ENCODE measurements around the gene CCZ1.
"Not testable (repeated sequence)": the region's sequence is repeated elsewhere in the genome, so short reads cannot be mapped to it uniquely, and the experiment has no call there.

Gene CCZ1

GRCh38 chr7:5898480-5899224 is at the start of gene CCZ1:
TSS of gene CCZ1 (plus strand) at chr7:5898733. CDS start at chr7:5898800, 67 bp downstream.
- not testable (repeated sequence) for H3K27ac ChIP-seq (ENCODE audit: low read length); H3K9ac ChIP-seq (ENCODE audit: low read length in 2 of 2)
- H3K4me3 ChIP-seq (ENCODE audit: low read length in 2 of 2): peak within 1 kb of the TSS in 1 of 2 donors; percentile 49

GRCh38 chr7:5850944-5851343 is 47.6 kb upstream of the CCZ1 start:
- H3K9ac ChIP-seq (ENCODE audit: low read length in 2 of 2): no peak overlapping the region
- H3K9me3 ChIP-seq (ENCODE audit: control insufficient read depth in 2 of 2, low read length in 2 of 2): no peaks in the 10 kb centered on the region
- no peak overlapping the region for H3K27ac ChIP-seq (ENCODE audit: low read length)
- no peaks in the 10 kb centered on the region for H3K36me3 ChIP-seq (ENCODE audit: control insufficient read depth in 2 of 2, insufficient read depth in 2 of 2, low read length in 2 of 2)
- H3K27me3 ChIP-seq (ENCODE audit: control insufficient read depth in 1 of 2, insufficient read depth in 2 of 2, low read length in 2 of 2): no peaks in the 10 kb centered on the region
- H3K4me1 ChIP-seq (ENCODE audit: control insufficient read depth, insufficient read depth, low read length): no peaks in the 10 kb centered on the region
- no peak overlapping the region for H3K4me3 ChIP-seq (ENCODE audit: low read length in 2 of 2)

More at GRCh38 chr7:5898480-5899224, at the start of gene CCZ1:
- not testable (repeated sequence) for H3K4me1 ChIP-seq (ENCODE audit: control insufficient read depth, insufficient read depth, low read length); H3K36me3 ChIP-seq (ENCODE audit: control insufficient read depth in 2 of 2, insufficient read depth in 2 of 2, low read length in 2 of 2); H3K27me3 ChIP-seq (ENCODE audit: control insufficient read depth in 1 of 2, insufficient read depth in 2 of 2, low read length in 2 of 2); H3K9me3 ChIP-seq (ENCODE audit: control insufficient read depth in 2 of 2, low read length in 2 of 2)

GRCh38 chr7:5854738-5855137 is 43.8 kb upstream of the CCZ1 start:
- Histone ChIP-seq H3K36me3 (ENCODE audit: control insufficient read depth in 2 of 2, insufficient read depth in 2 of 2, low read length in 2 of 2) (no peaks in the 10 kb centered on the region), H3K4me3 (ENCODE audit: low read length in 2 of 2) (no peak overlapping the region), H3K9ac (ENCODE audit: low read length in 2 of 2) (no peak overlapping the region), H3K9me3 (ENCODE audit: control insufficient read depth in 2 of 2, low read length in 2 of 2) (no peaks in the 10 kb centered on the region), H3K27me3 (ENCODE audit: control insufficient read depth in 1 of 2, insufficient read depth in 2 of 2, low read length in 2 of 2) (no peaks in the 10 kb centered on the region), H3K4me1 (ENCODE audit: control insufficient read depth, insufficient read depth, low read length) (no peaks in the 10 kb centered on the region), H3K27ac (ENCODE audit: low read length) (no peak overlapping the region)

GRCh38 chr7:5857041-5857575 is 41.4 kb upstream of the CCZ1 start:
- not testable (repeated sequence) for H3K27ac ChIP-seq (ENCODE audit: low read length); H3K36me3 ChIP-seq (ENCODE audit: control insufficient read depth in 2 of 2, insufficient read depth in 2 of 2, low read length in 2 of 2); H3K27me3 ChIP-seq (ENCODE audit: control insufficient read depth in 1 of 2, insufficient read depth in 2 of 2, low read length in 2 of 2); H3K9me3 ChIP-seq (ENCODE audit: control insufficient read depth in 2 of 2, low read length in 2 of 2); H3K4me3 ChIP-seq (ENCODE audit: low read length in 2 of 2); H3K4me1 ChIP-seq (ENCODE audit: control insufficient read depth, insufficient read depth, low read length); H3K9ac ChIP-seq (ENCODE audit: low read length in 2 of 2)

- H3K4me1 ChIP-seq (ENCODE audit: control insufficient read depth, insufficient read depth, low read length); H3K27me3 ChIP-seq (ENCODE audit: control insufficient read depth in 1 of 2, insufficient read depth in 2 of 2, low read length in 2 of 2); H3K27ac ChIP-seq (ENCODE audit: low read length); H3K36me3 ChIP-seq (ENCODE audit: control insufficient read depth in 2 of 2, insufficient read depth in 2 of 2, low read length in 2 of 2); H3K9me3 ChIP-seq (ENCODE audit: control insufficient read depth in 2 of 2, low read length in 2 of 2); H3K4me3 ChIP-seq (ENCODE audit: low read length in 2 of 2); H3K9ac ChIP-seq (ENCODE audit: low read length in 2 of 2): not testable (repeated sequence)
Measured at GRCh38 chr7:5858494-5858893, 40.0 kb upstream of the CCZ1 start.

- not testable (repeated sequence) for H3K9ac ChIP-seq (ENCODE audit: low read length in 2 of 2); H3K4me1 ChIP-seq (ENCODE audit: control insufficient read depth, insufficient read depth, low read length); H3K9me3 ChIP-seq (ENCODE audit: control insufficient read depth in 2 of 2, low read length in 2 of 2); H3K27ac ChIP-seq (ENCODE audit: low read length); H3K4me3 ChIP-seq (ENCODE audit: low read length in 2 of 2); H3K36me3 ChIP-seq (ENCODE audit: control insufficient read depth in 2 of 2, insufficient read depth in 2 of 2, low read length in 2 of 2); H3K27me3 ChIP-seq (ENCODE audit: control insufficient read depth in 1 of 2, insufficient read depth in 2 of 2, low read length in 2 of 2)
Measured at GRCh38 chr7:5861281-5861680, 37.3 kb upstream of the CCZ1 start.

GRCh38 chr7:5862753-5863366 is 35.7 kb upstream of the CCZ1 start:
- H3K27me3 ChIP-seq (ENCODE audit: control insufficient read depth in 1 of 2, insufficient read depth in 2 of 2, low read length in 2 of 2); H3K36me3 ChIP-seq (ENCODE audit: control insufficient read depth in 2 of 2, insufficient read depth in 2 of 2, low read length in 2 of 2); H3K4me1 ChIP-seq (ENCODE audit: control insufficient read depth, insufficient read depth, low read length); H3K9ac ChIP-seq (ENCODE audit: low read length in 2 of 2); H3K9me3 ChIP-seq (ENCODE audit: control insufficient read depth in 2 of 2, low read length in 2 of 2); H3K27ac ChIP-seq (ENCODE audit: low read length); H3K4me3 ChIP-seq (ENCODE audit: low read length in 2 of 2): not testable (repeated sequence)

GRCh38 chr7:5865279-5865931 is 33.1 kb upstream of the CCZ1 start:
- H3K27me3 ChIP-seq (ENCODE audit: control insufficient read depth in 1 of 2, insufficient read depth in 2 of 2, low read length in 2 of 2); H3K4me3 ChIP-seq (ENCODE audit: low read length in 2 of 2); H3K4me1 ChIP-seq (ENCODE audit: control insufficient read depth, insufficient read depth, low read length); H3K9ac ChIP-seq (ENCODE audit: low read length in 2 of 2); H3K27ac ChIP-seq (ENCODE audit: low read length); H3K9me3 ChIP-seq (ENCODE audit: control insufficient read depth in 2 of 2, low read length in 2 of 2); H3K36me3 ChIP-seq (ENCODE audit: control insufficient read depth in 2 of 2, insufficient read depth in 2 of 2, low read length in 2 of 2): not testable (repeated sequence)

GRCh38 chr7:5867060-5867459 is 31.5 kb upstream of the CCZ1 start:
- no peaks in the 10 kb centered on the region for H3K36me3 ChIP-seq (ENCODE audit: control insufficient read depth in 2 of 2, insufficient read depth in 2 of 2, low read length in 2 of 2)
- peaks cover 0 to 2% of the 10 kb centered on the region in 2 donors for H3K27me3 ChIP-seq (ENCODE audit: control insufficient read depth in 1 of 2, insufficient read depth in 2 of 2, low read length in 2 of 2)
- no peaks in the 10 kb centered on the region for H3K4me1 ChIP-seq (ENCODE audit: control insufficient read depth, insufficient read depth, low read length)

GRCh38 chr7:5868928-5869341 is 29.6 kb upstream of the CCZ1 start:
- not testable (repeated sequence) for H3K27ac ChIP-seq (ENCODE audit: low read length); H3K4me3 ChIP-seq (ENCODE audit: low read length in 2 of 2); H3K9ac ChIP-seq (ENCODE audit: low read length in 2 of 2); H3K27me3 ChIP-seq (ENCODE audit: control insufficient read depth in 1 of 2, insufficient read depth in 2 of 2, low read length in 2 of 2); H3K4me1 ChIP-seq (ENCODE audit: control insufficient read depth, insufficient read depth, low read length); H3K36me3 ChIP-seq (ENCODE audit: control insufficient read depth in 2 of 2, insufficient read depth in 2 of 2, low read length in 2 of 2); H3K9me3 ChIP-seq (ENCODE audit: control insufficient read depth in 2 of 2, low read length in 2 of 2)

More at GRCh38 chr7:5867060-5867459, 31.5 kb upstream of the CCZ1 start:
- Histone ChIP-seq H3K4me3 (ENCODE audit: low read length in 2 of 2) (no peak overlapping the region), H3K9ac (ENCODE audit: low read length in 2 of 2) (no peak overlapping the region), H3K27ac (ENCODE audit: low read length) (no peak overlapping the region), H3K9me3 (ENCODE audit: control insufficient read depth in 2 of 2, low read length in 2 of 2) (no peaks in the 10 kb centered on the region)

- Histone ChIP-seq H3K4me3 (ENCODE audit: low read length in 2 of 2) (no peak overlapping the region), H3K27me3 (ENCODE audit: control insufficient read depth in 1 of 2, insufficient read depth in 2 of 2, low read length in 2 of 2) (peaks cover 0 to 3% of the 10 kb centered on the region in 2 donors), H3K4me1 (ENCODE audit: control insufficient read depth, insufficient read depth, low read length) (no peaks in the 10 kb centered on the region), H3K9ac (ENCODE audit: low read length in 2 of 2) (no peak overlapping the region), H3K36me3 (ENCODE audit: control insufficient read depth in 2 of 2, insufficient read depth in 2 of 2, low read length in 2 of 2) (no peaks in the 10 kb centered on the region), H3K9me3 (ENCODE audit: control insufficient read depth in 2 of 2, low read length in 2 of 2) (no peaks in the 10 kb centered on the region), H3K27ac (ENCODE audit: low read length) (no peak overlapping the region)
Measured at GRCh38 chr7:5869691-5870090, 28.8 kb upstream of the CCZ1 start.

All from stomach smooth muscle (tissue), 2 donors.